SK-N-DZ (cell line): ENCODE data around the gene WDSUB1. TPM values are rescaled to one million over a fixed set of nuclear protein-coding genes. Genes with fewer than 3 reads are reported as not detected.
A peak's percentile ranks its signal among the peaks of the same experiment; 100 is the strongest.

Source experiments
- DNase-seq: peaks from one replicate; pipeline ENCODE4 v3.0.0-alpha.2; 2015; ENCODE audit warnings: low spot score
- polyA plus RNA-seq, 2 experiments: library from polyadenylated mRNA; depleted of rRNA; stranded (reverse); fragments of >200 nt; gene quantifications; 2 replicates each; pipeline ENCODE4 v1.2.3, GENCODE V29; 2014

Gene WDSUB1
- polyA plus RNA-seq (2014; cell fraction: cytosol; rRNA removed), result 6.2 and 6.8 TPM in 2 replicates
- polyA plus RNA-seq (2014; cell fraction: nucleus; rRNA removed), result 7.3 and 9.5 TPM in 2 replicates

GRCh38 chr2:159285929-159286708 lies at the start of gene WDSUB1:
Gene WDSUB1 (minus strand): TSS chr2:159286703. CDS start chr2:159283069, 3,634 bp downstream.
- peak; percentile 28 for DNase-seq

- no peak for DNase-seq
Observed at GRCh38 chr2:159326569-159327255, 40.2 kb upstream of the WDSUB1 start.

- DNase-seq, result no peak
Observed at GRCh38 chr2:159322419-159322818, 35.9 kb upstream of the WDSUB1 start.

- DNase-seq, result no peak
Observed at GRCh38 chr2:159317392-159318088, 31.0 kb upstream of the WDSUB1 start.

- no peak for DNase-seq
Observed at GRCh38 chr2:159307942-159308341, 21.4 kb upstream of the WDSUB1 start.

GRCh38 chr2:159300586-159300985 lies 14.1 kb upstream of the WDSUB1 start:
- DNase-seq, result no peak

GRCh38 chr2:159298967-159299366 lies 12.5 kb upstream of the WDSUB1 start:
- DNase-seq, result no peak

- DNase-seq, result no peak
Observed at GRCh38 chr2:159297042-159297707, 10.7 kb upstream of the WDSUB1 start.

- DNase-seq, result no peak
Observed at GRCh38 chr2:159292157-159292556, 5.7 kb upstream of the WDSUB1 start.

GRCh38 chr2:159290289-159290907 lies 3.9 kb upstream of the WDSUB1 start:
- DNase-seq, result peak; percentile 40

GRCh38 chr2:159287733-159288132 lies 1.2 kb upstream of the WDSUB1 start:
- no peak for DNase-seq

- peak; percentile 93 for DNase-seq
Observed at GRCh38 chr2:159286709-159287441, 372 bp upstream of the WDSUB1 start.

- no peak for DNase-seq
Observed at GRCh38 chr2:159285433-159285832, 1.1 kb downstream of the WDSUB1 start.

- no peak for DNase-seq
Observed at GRCh38 chr2:159283529-159283928, 3.0 kb downstream of the WDSUB1 start.

- DNase-seq, result no peak
Observed at GRCh38 chr2:159281002-159281401, 5.5 kb downstream of the WDSUB1 start.

GRCh38 chr2:159279700-159280099 lies 6.8 kb downstream of the WDSUB1 start:
- DNase-seq, result no peak

- no peak for DNase-seq
Observed at GRCh38 chr2:159275111-159275510, 11.4 kb downstream of the WDSUB1 start.

- no peak for DNase-seq
Observed at GRCh38 chr2:159272156-159272555, 14.3 kb downstream of the WDSUB1 start.

- DNase-seq, result no peak
Observed at GRCh38 chr2:159270744-159271379, 15.6 kb downstream of the WDSUB1 start.

GRCh38 chr2:159267921-159268320 lies 18.6 kb downstream of the WDSUB1 start:
- no peak for DNase-seq
